Measurements from ENCODE around the gene KRT37. TPM values are rescaled to one million over a fixed set of nuclear protein-coding genes. Genes with fewer than 3 reads are reported as not detected.
"Not testable (repeated sequence)": the region's sequence is repeated elsewhere in the genome, so short reads cannot be mapped to it uniquely, and the experiment has no call there.

Gene KRT37
- total and polyA plus RNA-seq, 7 donors, result not detected

DNA sequence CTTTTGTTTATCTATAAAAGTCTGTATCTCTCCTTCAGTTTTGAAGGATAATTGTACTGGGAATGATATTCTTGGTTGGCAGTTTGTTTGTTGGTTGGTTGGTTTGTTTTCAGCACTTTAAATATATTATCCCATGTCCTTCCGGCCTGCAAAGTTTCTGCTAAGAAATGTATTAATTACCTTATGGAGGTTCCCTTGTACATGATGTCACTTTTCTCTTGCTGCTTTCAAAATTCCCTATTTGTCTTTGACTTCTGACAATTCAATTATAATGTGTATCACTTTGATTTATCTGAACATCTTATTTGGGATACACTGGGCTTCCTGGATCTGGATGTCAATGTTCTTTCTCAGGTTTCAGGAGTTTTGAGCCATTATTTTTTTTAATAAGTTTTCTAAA is 38.2 kb downstream of the KRT37 start:
- H3K4me1 ChIP-seq, result no peaks in the 10 kb centered on the region
- H3K4me3 ChIP-seq, result no peak overlapping the region
- H3K27ac ChIP-seq, result no peak overlapping the region
- no peak for DNase-seq
- intact Hi-C loops (cut with DNase I), result no loop called here
- no peaks in the 10 kb centered on the region for H3K27me3 ChIP-seq
- WGBS, 2 donors, result 94 to 100% methylated on average over 1 of the region's 1 CpG
- TF ChIP-seq EP300 (IDR thresholded peaks at IDR 0.05), result no peak
- TF ChIP-seq, protein P1, sequence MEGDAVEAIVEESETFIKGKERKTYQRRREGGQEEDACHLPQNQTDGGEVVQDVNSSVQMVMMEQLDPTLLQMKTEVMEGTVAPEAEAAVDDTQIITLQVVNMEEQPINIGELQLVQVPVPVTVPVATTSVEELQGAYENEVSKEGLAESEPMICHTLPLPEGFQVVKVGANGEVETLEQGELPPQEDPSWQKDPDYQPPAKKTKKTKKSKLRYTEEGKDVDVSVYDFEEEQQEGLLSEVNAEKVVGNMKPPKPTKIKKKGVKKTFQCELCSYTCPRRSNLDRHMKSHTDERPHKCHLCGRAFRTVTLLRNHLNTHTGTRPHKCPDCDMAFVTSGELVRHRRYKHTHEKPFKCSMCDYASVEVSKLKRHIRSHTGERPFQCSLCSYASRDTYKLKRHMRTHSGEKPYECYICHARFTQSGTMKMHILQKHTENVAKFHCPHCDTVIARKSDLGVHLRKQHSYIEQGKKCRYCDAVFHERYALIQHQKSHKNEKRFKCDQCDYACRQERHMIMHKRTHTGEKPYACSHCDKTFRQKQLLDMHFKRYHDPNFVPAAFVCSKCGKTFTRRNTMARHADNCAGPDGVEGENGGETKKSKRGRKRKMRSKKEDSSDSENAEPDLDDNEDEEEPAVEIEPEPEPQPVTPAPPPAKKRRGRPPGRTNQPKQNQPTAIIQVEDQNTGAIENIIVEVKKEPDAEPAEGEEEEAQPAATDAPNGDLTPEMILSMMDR (IDR thresholded peaks at IDR 0.05), result no peak
- TF ChIP-seq POLR2A (IDR thresholded peaks at IDR 0.05), result no peak
- no peak for TF ChIP-seq POLR2AphosphoS5 (IDR thresholded peaks at IDR 0.05)
- H3K9me3 ChIP-seq, result peaks cover 0 to 6% (median 2%) of the 10 kb centered on the region in 4 donors
- no peaks in the 10 kb centered on the region for H3K36me3 ChIP-seq

DNA sequence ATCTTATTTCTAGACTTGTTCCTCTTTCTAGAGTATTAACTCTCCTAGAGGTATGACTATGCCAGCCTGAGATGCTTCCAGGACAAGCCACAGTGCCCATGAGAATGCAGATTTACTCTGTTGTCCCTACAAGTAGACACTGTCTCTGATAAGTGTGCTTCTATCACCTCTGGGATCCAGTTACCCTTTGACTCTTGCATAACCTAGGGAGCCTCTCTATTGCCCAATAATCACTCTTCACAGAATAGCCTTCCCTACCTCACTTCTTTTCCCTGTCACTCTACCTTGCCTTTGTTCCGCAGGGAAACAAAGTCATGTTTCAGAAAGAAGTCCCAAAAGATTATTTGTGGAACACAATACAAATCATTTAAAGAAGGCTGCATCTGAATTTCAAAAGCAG is 40.7 kb downstream of the KRT37 start:
- 91 to 95% methylated on average over 1 of the region's 1 CpG for WGBS, 2 donors
- H3K9me3 ChIP-seq, result peaks cover 0 to 6% (median 2%) of the 10 kb centered on the region in 4 donors
- intact Hi-C loops (cut with DNase I), result no loop called here
- H3K36me3 ChIP-seq, result no peaks in the 10 kb centered on the region
- H3K27me3 ChIP-seq, result no peaks in the 10 kb centered on the region
- no peak for DNase-seq
- no peak overlapping the region for H3K27ac ChIP-seq
- no peak for TF ChIP-seq POLR2A (IDR thresholded peaks at IDR 0.05)
- no peak for TF ChIP-seq EP300 (IDR thresholded peaks at IDR 0.05)
- TF ChIP-seq POLR2AphosphoS5 (IDR thresholded peaks at IDR 0.05), result no peak
- TF ChIP-seq, protein P1 (IDR thresholded peaks at IDR 0.05), result no peak
- H3K4me3 ChIP-seq, result no peak overlapping the region
- H3K4me1 ChIP-seq, result no peaks in the 10 kb centered on the region

DNA sequence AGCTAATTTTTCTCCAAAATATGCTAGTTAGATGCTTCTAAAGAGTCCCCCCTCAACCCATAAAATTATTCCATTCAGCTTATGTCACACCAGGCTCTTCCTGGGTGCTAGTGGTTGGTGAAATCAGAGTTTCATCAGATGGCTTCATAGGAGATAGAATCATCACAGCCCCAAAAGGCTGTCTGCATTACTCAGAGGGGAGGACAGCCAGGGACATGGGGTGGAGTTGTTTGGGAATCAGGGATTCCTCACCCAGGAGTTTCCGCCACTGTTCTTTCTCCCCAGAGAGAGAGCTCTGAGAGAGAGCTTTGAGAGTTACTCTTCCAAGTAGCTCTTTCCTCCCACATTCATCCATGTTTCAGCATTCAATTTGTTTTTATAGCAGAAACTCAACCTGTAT is 42.0 kb downstream of the KRT37 start:
- H3K27me3 ChIP-seq, result no peaks in the 10 kb centered on the region
- WGBS, 2 donors, result 94 to 100% methylated on average over 1 of the region's 1 CpG
- H3K36me3 ChIP-seq, result no peaks in the 10 kb centered on the region
- no peak overlapping the region for H3K4me3 ChIP-seq
- peaks cover 0 to 6% (median 2%) of the 10 kb centered on the region in 4 donors for H3K9me3 ChIP-seq
- no peak overlapping the region for H3K27ac ChIP-seq
- no peaks in the 10 kb centered on the region for H3K4me1 ChIP-seq
- DNase-seq, result no peak
- TF ChIP-seq, protein P1 (IDR thresholded peaks at IDR 0.05), result no peak
- no peak for TF ChIP-seq POLR2AphosphoS5 (IDR thresholded peaks at IDR 0.05)
- TF ChIP-seq EP300 (IDR thresholded peaks at IDR 0.05), result no peak
- TF ChIP-seq POLR2A (IDR thresholded peaks at IDR 0.05), result no peak
- intact Hi-C loops (cut with DNase I), result no loop called here

DNA sequence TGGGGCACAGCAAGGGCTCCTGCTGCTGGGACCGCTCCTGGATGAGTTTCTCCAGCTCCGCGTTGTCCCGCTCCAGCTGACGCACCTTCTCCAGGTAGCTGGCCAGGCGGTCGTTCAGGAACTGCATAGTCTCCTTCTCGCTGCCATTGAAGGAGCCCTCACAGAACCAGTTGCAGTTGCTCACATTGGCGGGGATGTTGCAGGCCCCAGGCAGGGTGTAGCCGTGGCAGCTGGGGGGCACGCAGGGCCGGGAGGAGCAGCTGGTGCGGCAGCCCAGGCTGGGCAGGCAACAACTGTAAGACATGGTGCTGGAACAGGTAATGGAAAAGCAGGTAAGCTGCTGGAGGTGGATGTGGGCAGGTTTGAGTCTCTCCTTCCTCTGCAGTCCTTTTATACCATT is 42.4 kb downstream of the KRT37 start, which contains the start of gene KRT34:
Gene KRT34, minus strand, starts transcription at position 364 of the 400 bp plus-strand sequence. Its CDS starts 60 bp downstream, at position 304.
- H3K36me3 ChIP-seq; H3K9me3 ChIP-seq; H3K27me3 ChIP-seq; DNase-seq; intact Hi-C loops (cut with DNase I); H3K4me3 ChIP-seq; H3K27ac ChIP-seq; H3K4me1 ChIP-seq: not testable (repeated sequence)
- WGBS, 2 donors, result 89 to 92% methylated on average over 13 of the region's 13 CpGs

- H3K27me3 ChIP-seq; DNase-seq; intact Hi-C loops (cut with DNase I); H3K4me1 ChIP-seq; H3K9me3 ChIP-seq; H3K36me3 ChIP-seq; H3K4me3 ChIP-seq; H3K27ac ChIP-seq: not testable (repeated sequence)
- WGBS, 2 donors, result 84 to 89% methylated on average over 7 of the region's 7 CpGs
Measured at GRCh38 chr17:41380091-41380490, 44.3 kb downstream of the KRT37 start.

DNA sequence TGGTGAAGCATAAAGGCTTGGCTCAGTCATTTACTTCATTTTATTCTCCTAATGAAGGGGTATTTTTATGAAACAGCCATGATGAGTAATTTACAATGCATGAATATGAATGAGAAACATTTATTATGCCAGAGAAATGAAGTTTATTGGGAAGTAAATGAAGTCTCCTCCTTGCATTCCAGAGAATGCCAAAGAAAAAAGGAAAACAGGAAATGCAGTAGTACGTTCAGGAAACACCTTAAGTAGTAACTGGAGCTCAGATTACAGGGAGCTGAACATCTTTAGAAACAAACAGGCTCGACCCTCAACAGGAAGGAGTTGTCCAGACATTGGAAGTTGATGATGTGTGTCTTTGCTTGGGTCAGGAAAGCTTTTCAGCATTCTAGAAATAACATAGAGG is 46.8 kb downstream of the KRT37 start:
- Histone ChIP-seq H3K4me1 (no peaks in the 10 kb centered on the region), H3K36me3 (no peaks in the 10 kb centered on the region), H3K27ac (no peak overlapping the region), H3K27me3 (no peaks in the 10 kb centered on the region), H3K9me3 (no peaks in the 10 kb centered on the region), H3K4me3 (no peak overlapping the region)
- intact Hi-C loops (cut with DNase I), result no loop called here
- 9 to 16% methylated on average over 2 of the region's 2 CpGs for WGBS, 2 donors
- no peak for DNase-seq
- no peak for TF ChIP-seq EP300 (IDR thresholded peaks at IDR 0.05)
- TF ChIP-seq, protein P1 (IDR thresholded peaks at IDR 0.05), result no peak
- TF ChIP-seq POLR2AphosphoS5 (IDR thresholded peaks at IDR 0.05), result no peak
- TF ChIP-seq POLR2A (IDR thresholded peaks at IDR 0.05), result no peak
